ENCODE measurements around the gene ABHD10.

GRCh38 chr3:112041321-112041720, 62.5 kb downstream of the ABHD10 start:
- TF ChIP-seq CTCF (IDR thresholded peaks at IDR 0.05; ENCODE audit: borderline replicate concordance, extremely low read depth, low read length, poor library complexity, severe bottlenecking) (no peak), EZH2 (IDR thresholded peaks at IDR 0.05; ENCODE audit: borderline replicate concordance, low read depth, low read length, severe bottlenecking) (no peak)

Data from DND-41 (cell line).